Measurements from ENCODE around the gene GNB5. TPM values are rescaled to one million over a fixed set of nuclear protein-coding genes. Genes with fewer than 3 reads are reported as not detected.

GNB5 gene
- total RNA-seq, 1 donor from 2014 or later: 8.9 TPM

Small RNAs within 50 kb of the gene (small RNA-seq; reads per million reads assigned to genes)
- not detected for gene RF00019 (ENCODE audit: low replicate concordance)

Other genes starting within 250 kb of the GNB5 start
- gene LEO1, start 219.6 kb downstream of the GNB5 start, total RNA-seq: 21.1 TPM
- gene MAPK6, start 172.2 kb downstream of the GNB5 start, total RNA-seq: 36.4 TPM
- 0.20 TPM for gene BCL2L10, start 78.6 kb downstream of the GNB5 start, total RNA-seq
- 8.0 TPM for gene MYO5C, start 104.4 kb upstream of the GNB5 start, total RNA-seq

All from skin of body (tissue), 2 donors.